GM12878 (cell line): ENCODE measurements around the gene ARMC6. TPM values are rescaled to one million over a fixed set of nuclear protein-coding genes. Genes with fewer than 3 reads are reported as not detected.

Experiments
- BCL11A ChIP-seq: IDR thresholded peaks from 2 replicates; pipeline ENCODE4 v1.6.1; 2011; ENCODE audit warnings: low read depth, low read length
- BMI1 ChIP-seq: fragments of 450-650 bp; IDR thresholded peaks from 2 replicates; pipeline ENCODE4 v1.6.1; 2016; ENCODE audit warnings: mild to moderate bottlenecking, moderate library complexity, borderline replicate concordance
- CHD2 ChIP-seq: IDR thresholded peaks from 2 replicates; pipeline ENCODE4 v1.6.1; 2011; ENCODE audit warnings: low read depth, low read length, improper control_type of control experiment, borderline replicate concordance
- CTCF ChIP-seq, 3 experiments: IDR thresholded peaks in 2 of 3; conservative IDR thresholded peaks in 1 of 3; 2 replicates each; pipeline ENCODE4 v1.5.1; 2011; ENCODE audit warnings: low read depth in 3 of 3, low read length in 3 of 3, mild to moderate bottlenecking in 3 of 3, control low read depth in 2 of 3, moderate library complexity in 2 of 3, inconsistent platforms in 1 of 3, mixed read lengths in 1 of 3; ENCODE audit not compliant: control insufficient read depth in 2 of 3, insufficient read depth in 1 of 3; ENCODE audit errors: extremely low read depth in 1 of 3
- GATAD2B ChIP-seq: fragments of 450-650 bp; conservative IDR thresholded peaks from 2 replicates; pipeline ENCODE4 v1.6.1; 2017; ENCODE audit warnings: low read depth, mild to moderate bottlenecking, moderate library complexity
- RB1 ChIP-seq: fragments of 450-650 bp; formaldehyde crosslinking; IDR thresholded peaks from 2 replicates; pipeline ENCODE4 v1.6.1; 2017; ENCODE audit warnings: mild to moderate bottlenecking, borderline replicate concordance
- polyA plus RNA-seq, 11 experiments: library from polyadenylated mRNA; depleted of rRNA in 4 of 11; unstranded in 6 of 11; stranded (reverse) in 5 of 11; fragments of >200 nt; fragmentation: Nextera tagmentation in 4 of 11; fragmentation: Illumina TruSeq in 1 of 11; extraction: Ambion mirVana in 4 of 11; extraction: Trizol in 1 of 11; gene quantifications; 1 replicate in 1 of 11; 2 replicates in 10 of 11; pipeline versions ENCODE4 v1.2.1 to v1.2.3, GENCODE V29; 2011 to 2016; ENCODE audit warnings: inconsistent platforms in 2 of 11, missing spikeins in 2 of 11, low read depth in 1 of 11
- total RNA-seq, 4 experiments: library from RNA; depleted of rRNA in 3 of 4; stranded (reverse); fragments of >200 nt in 3 of 4; fragmentation: Illumina TruSeq in 1 of 4; extraction: Trizol in 1 of 4; gene quantifications; 2 replicates each; pipeline versions ENCODE4 v1.2.1 to v1.2.3, GENCODE V29; 2013 to 2021
- TF ChIP-seq, protein P1 (sequence below): IDR thresholded peaks from 2 replicates; pipeline ENCODE4 v1.6.1; 2012; ENCODE audit warnings: low read length, inconsistent platforms

ARMC6 gene
- total and polyA plus RNA-seq, 10 of the 15 experiments (the other 5 are each of a cell fraction or from before 2014, with no cell fraction given): 1.1 to 64.4 (median 41.6) TPM

DNA sequence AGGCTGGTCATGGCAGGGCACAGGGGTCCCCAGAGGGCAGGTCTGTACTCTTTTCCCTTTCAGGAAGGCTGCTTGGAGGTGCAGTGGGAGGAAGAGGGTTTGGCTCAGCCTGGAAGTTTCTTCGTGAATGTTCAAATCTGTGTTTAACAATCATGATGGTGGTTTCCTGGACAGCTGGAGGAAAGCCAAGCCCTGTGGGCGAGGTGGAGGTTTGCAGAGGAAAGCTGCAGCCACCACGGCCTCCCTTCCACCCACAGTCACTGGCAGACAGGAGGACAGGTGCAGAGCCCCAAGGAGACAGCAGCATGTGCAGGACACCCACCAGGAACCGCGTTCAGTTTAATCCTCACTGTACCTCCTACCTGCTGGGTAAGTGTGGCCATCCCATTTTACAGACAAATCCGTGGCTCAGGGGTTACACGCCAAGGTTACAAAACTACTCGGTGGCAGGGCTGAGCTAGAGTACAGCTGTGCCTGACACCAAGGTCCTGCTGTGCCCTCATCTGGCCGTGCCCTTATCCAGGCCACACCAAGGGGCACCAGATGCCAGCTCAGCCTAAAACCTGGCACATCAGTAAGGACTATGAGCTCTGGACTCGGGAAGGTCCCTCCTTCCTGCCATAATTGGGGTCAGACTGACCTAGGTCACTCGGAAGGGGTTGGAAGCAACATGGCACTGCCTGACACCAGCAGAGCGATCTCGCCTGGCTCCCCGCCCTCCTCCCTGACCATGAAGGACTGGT is 34.2 kb upstream of the ARMC6 start (continued):
- TF ChIP-seq CTCF (IDR thresholded peaks at IDR 0.05 in 2 of 3, conservative IDR thresholded peaks at IDR 0.05 in 1 of 3; ENCODE audit: control insufficient read depth in 2 of 3, extremely low read depth in 1 of 3, insufficient read depth in 1 of 3, low read depth in 3 of 3, low read length in 3 of 3): no peak
- no peak for TF ChIP-seq BMI1
- TF ChIP-seq, protein P1, sequence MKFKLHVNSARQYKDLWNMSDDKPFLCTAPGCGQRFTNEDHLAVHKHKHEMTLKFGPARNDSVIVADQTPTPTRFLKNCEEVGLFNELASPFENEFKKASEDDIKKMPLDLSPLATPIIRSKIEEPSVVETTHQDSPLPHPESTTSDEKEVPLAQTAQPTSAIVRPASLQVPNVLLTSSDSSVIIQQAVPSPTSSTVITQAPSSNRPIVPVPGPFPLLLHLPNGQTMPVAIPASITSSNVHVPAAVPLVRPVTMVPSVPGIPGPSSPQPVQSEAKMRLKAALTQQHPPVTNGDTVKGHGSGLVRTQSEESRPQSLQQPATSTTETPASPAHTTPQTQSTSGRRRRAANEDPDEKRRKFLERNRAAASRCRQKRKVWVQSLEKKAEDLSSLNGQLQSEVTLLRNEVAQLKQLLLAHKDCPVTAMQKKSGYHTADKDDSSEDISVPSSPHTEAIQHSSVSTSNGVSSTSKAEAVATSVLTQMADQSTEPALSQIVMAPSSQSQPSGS: no peak
- no peak for TF ChIP-seq GATAD2B
- TF ChIP-seq RB1: no peak
- TF ChIP-seq CHD2: no peak
- no peak for TF ChIP-seq BCL11A
